ENCODE results near the gene TRAF7. TPM values are rescaled to one million over a fixed set of nuclear protein-coding genes. Genes with fewer than 3 reads are reported as not detected.
A peak's percentile ranks its signal among the peaks of the same experiment; 100 is the strongest.

TRAF7 gene
- total and polyA plus RNA-seq, 2 of the 8 experiments (the other 6 are each of a cell fraction or from before 2014, with no cell fraction given) = 96.8 to 148 TPM

GRCh38 chr16:2145843-2146242 lies 9.7 kb upstream of the TRAF7 start:
- no peaks in the 10 kb centered on the region for H3K79me2 ChIP-seq (ENCODE audit: control insufficient read depth in 1 of 2, insufficient read depth in 2 of 2, low read length in 2 of 2)
- H3K9me3 ChIP-seq (ENCODE audit: insufficient read depth in 2 of 2, low read depth in 1 of 2, low read length in 1 of 2) = no peaks in the 10 kb centered on the region
- peaks cover 3 to 20% (median 14%) of the 10 kb centered on the region in 4 experiments for H3K4me1 ChIP-seq (replicated peaks in 1 of 4; ENCODE audit: control insufficient read depth in 3 of 4, insufficient read depth in 4 of 4, low read length in 3 of 4)
- 80% methylated on average over 5 of the region's 5 CpGs; no CpG with 5 or more reads in 1 of the 2 experiments for WGBS, 2 experiments (ENCODE audit: extremely low coverage in 1 of 2, insufficient coverage in 1 of 2, insufficient read length in 1 of 2, insufficient replicate concordance in 2 of 2, low coverage in 1 of 2, low lambda C conversion rate in 2 of 2, missing lambda C conversion rate in 1 of 2)
- no peak overlapping the region for H4K5ac ChIP-seq (ENCODE audit: insufficient read length, low read depth, low read length)
- peaks cover 0 to 13% of the 10 kb centered on the region in 2 experiments for H4K20me1 ChIP-seq (replicated peaks in 1 of 2; ENCODE audit: control insufficient read depth in 1 of 2, insufficient read depth in 2 of 2, low read length in 2 of 2)
- H3K4me2 ChIP-seq (ENCODE audit: insufficient read depth in 1 of 2, low read depth in 2 of 2, low read length in 2 of 2) = no peak overlapping the region
- peaks cover 16% of the 10 kb centered on the region; the same call in 1 of the 2 replicates for H3K23me2 ChIP-seq (ENCODE audit: low read depth, low read length)
- H3K4me3 ChIP-seq (ENCODE audit: extremely low read depth in 1 of 4, insufficient read depth in 2 of 4, low read depth in 3 of 4, low read length in 4 of 4) = no peak overlapping the region
- H3K4ac ChIP-seq (replicated peaks; ENCODE audit: insufficient read length, low read depth, low read length) = no peak overlapping the region
- no peak overlapping the region for H3K23ac ChIP-seq (ENCODE audit: insufficient read length)
- no peak overlapping the region for H4K91ac ChIP-seq (replicated peaks; ENCODE audit: insufficient read length, low read length)
- H2BK120ac ChIP-seq (replicated peaks; ENCODE audit: low read depth, low read length) = no peak overlapping the region
- no peak overlapping the region for H2AFZ ChIP-seq (ENCODE audit: low read length)
- no peak overlapping the region for H2AK5ac ChIP-seq (ENCODE audit: low read depth, low read length)
- H2BK12ac ChIP-seq (ENCODE audit: low read depth, low read length) = no peak overlapping the region
- FAIRE-seq = no peak
- 0 out of 2 replicates have a peak overlapping the region, but pooled peaks have one; percentile 88 for H2BK15ac ChIP-seq (ENCODE audit: low read length)
- no peaks in the 10 kb centered on the region for H3K36me3 ChIP-seq (ENCODE audit: control insufficient read depth in 2 of 4, insufficient read depth in 4 of 4, low read length in 3 of 4)
- H2BK20ac ChIP-seq (ENCODE audit: low read length) = no peak overlapping the region
- no peaks in the 10 kb centered on the region for H3K79me1 ChIP-seq (ENCODE audit: low read depth, low read length)
- no peak overlapping the region for H3K27ac ChIP-seq (ENCODE audit: low read depth, low read length)
- no peak overlapping the region for H3K14ac ChIP-seq (ENCODE audit: insufficient read length)
- H3K27me3 ChIP-seq (replicated peaks in 1 of 4; ENCODE audit: control insufficient read depth in 3 of 4, extremely low read depth in 1 of 4, insufficient read depth in 3 of 4, low read length in 3 of 4) = peaks cover 0 to 11% (median 5%) of the 10 kb centered on the region in 4 experiments; a peak in 3 of 7 replicates
- POLR2A ChIA-PET (ENCODE audit: partially characterized antibody) = interaction anchor here (1.1 to 12.1 kb wide), 8 partner anchors 6 to 181 kb away, joined by 3 to 220 read pairs (median 4); partner anchors contain the start of genes PKD1, RAB26, RPS2 and TRAF7
- no peak overlapping the region for H4K8ac ChIP-seq (ENCODE audit: extremely low read depth, insufficient read depth, low read length)
- DNase-seq (ENCODE audit: low read depth in 1 of 2, low spot score in 2 of 2) = no peak
- no peak overlapping the region for H3K18ac ChIP-seq (ENCODE audit: extremely low read depth, low read length)
- H3K56ac ChIP-seq (replicated peaks; ENCODE audit: insufficient read length, low read depth, low read length) = no peak overlapping the region
- no peak overlapping the region for H3K9ac ChIP-seq (replicated peaks in 1 of 4; ENCODE audit: extremely low read depth in 1 of 4, low read depth in 3 of 4, low read length in 3 of 4)
- H2BK5ac ChIP-seq (ENCODE audit: low read depth, low read length) = no peak overlapping the region
- CTCF ChIA-PET (ENCODE audit: partially characterized antibody) = interaction anchor here (0.6 to 3.6 kb wide), 12 partner anchors 9 to 1978 kb away, joined by 3 to 15 read pairs (median 3); partner anchors contain the start of gene NPW
- TF ChIP-seq SUZ12 (IDR thresholded peaks at IDR 0.05; ENCODE audit: low read length) (no peak), RNF2 (IDR thresholded peaks at IDR 0.05; ENCODE audit: borderline replicate concordance, low read depth, low read length, missing control alignments, poor library complexity, severe bottlenecking) (no peak), TCF12 (IDR thresholded peaks at IDR 0.05; ENCODE audit: low read depth, low read length) (no peak), SIX5 (IDR thresholded peaks at IDR 0.05; ENCODE audit: low read depth, low read length) (no peak), PHF8 (conservative IDR thresholded peaks at IDR 0.05; ENCODE audit: low read depth, low read length) (no peak), EP300 (IDR thresholded peaks at IDR 0.05; ENCODE audit: borderline replicate concordance in 1 of 2, low read depth in 2 of 2, low read length in 2 of 2) (no peak), POU5F1 (IDR thresholded peaks at IDR 0.05; ENCODE audit: low read depth, low read length) (no peak)
- TF ChIP-seq, protein P1, sequence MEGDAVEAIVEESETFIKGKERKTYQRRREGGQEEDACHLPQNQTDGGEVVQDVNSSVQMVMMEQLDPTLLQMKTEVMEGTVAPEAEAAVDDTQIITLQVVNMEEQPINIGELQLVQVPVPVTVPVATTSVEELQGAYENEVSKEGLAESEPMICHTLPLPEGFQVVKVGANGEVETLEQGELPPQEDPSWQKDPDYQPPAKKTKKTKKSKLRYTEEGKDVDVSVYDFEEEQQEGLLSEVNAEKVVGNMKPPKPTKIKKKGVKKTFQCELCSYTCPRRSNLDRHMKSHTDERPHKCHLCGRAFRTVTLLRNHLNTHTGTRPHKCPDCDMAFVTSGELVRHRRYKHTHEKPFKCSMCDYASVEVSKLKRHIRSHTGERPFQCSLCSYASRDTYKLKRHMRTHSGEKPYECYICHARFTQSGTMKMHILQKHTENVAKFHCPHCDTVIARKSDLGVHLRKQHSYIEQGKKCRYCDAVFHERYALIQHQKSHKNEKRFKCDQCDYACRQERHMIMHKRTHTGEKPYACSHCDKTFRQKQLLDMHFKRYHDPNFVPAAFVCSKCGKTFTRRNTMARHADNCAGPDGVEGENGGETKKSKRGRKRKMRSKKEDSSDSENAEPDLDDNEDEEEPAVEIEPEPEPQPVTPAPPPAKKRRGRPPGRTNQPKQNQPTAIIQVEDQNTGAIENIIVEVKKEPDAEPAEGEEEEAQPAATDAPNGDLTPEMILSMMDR (IDR thresholded peaks at IDR 0.05; ENCODE audit: control extremely low read depth in 1 of 3, insufficient read depth in 1 of 3, low read depth in 1 of 3, low read length in 3 of 3) = no peak
- TF ChIP-seq, protein P2, sequence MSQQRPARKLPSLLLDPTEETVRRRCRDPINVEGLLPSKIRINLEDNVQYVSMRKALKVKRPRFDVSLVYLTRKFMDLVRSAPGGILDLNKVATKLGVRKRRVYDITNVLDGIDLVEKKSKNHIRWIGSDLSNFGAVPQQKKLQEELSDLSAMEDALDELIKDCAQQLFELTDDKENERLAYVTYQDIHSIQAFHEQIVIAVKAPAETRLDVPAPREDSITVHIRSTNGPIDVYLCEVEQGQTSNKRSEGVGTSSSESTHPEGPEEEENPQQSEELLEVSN (IDR thresholded peaks at IDR 0.05) = no peak
